ENCODE data around the gene B4GAT1. TPM values are rescaled to one million over a fixed set of nuclear protein-coding genes. Genes with fewer than 3 reads are reported as not detected.
"Not testable (repeated sequence)": the region's sequence is repeated elsewhere in the genome, so short reads cannot be mapped to it uniquely, and the experiment has no call there.

The B4GAT1 gene
- total RNA-seq, 1 donor = 12.7 TPM

- peak; percentile 92 to 98 (median 97) for DNase-seq (ENCODE audit: low read depth in 2 of 3, low spot score in 2 of 3)
Observed at GRCh38 chr11:66312549-66313320, 34.7 kb downstream of the B4GAT1 start.

- peak; percentile 95 to 99 (median 96) for DNase-seq (ENCODE audit: low read depth in 2 of 3, low spot score in 2 of 3)
Observed at GRCh38 chr11:66311965-66312548, 35.4 kb downstream of the B4GAT1 start.

- no peak for DNase-seq (ENCODE audit: low read depth in 2 of 3, low spot score in 2 of 3)
Observed at GRCh38 chr11:66311470-66311964, 35.9 kb downstream of the B4GAT1 start.

- DNase-seq (ENCODE audit: low read depth in 2 of 3, low spot score in 2 of 3) = not testable (repeated sequence)
Observed at GRCh38 chr11:66310803-66311440, 36.5 kb downstream of the B4GAT1 start.

- DNase-seq (ENCODE audit: low read depth in 2 of 3, low spot score in 2 of 3) = no peak
Observed at GRCh38 chr11:66310324-66310723, 37.1 kb downstream of the B4GAT1 start.

- DNase-seq (ENCODE audit: low read depth in 2 of 3, low spot score in 2 of 3) = no peak
Observed at GRCh38 chr11:66309475-66309874, 38.0 kb downstream of the B4GAT1 start.

GRCh38 chr11:66302656-66303055, 44.8 kb downstream of the B4GAT1 start:
- DNase-seq (ENCODE audit: low read depth in 2 of 3, low spot score in 2 of 3) = no peak

GRCh38 chr11:66299186-66299585, 48.2 kb downstream of the B4GAT1 start:
- no peak for DNase-seq (ENCODE audit: low read depth in 2 of 3, low spot score in 2 of 3)

GRCh38 chr11:66297610-66298009, 49.8 kb downstream of the B4GAT1 start:
- DNase-seq (ENCODE audit: low read depth in 2 of 3, low spot score in 2 of 3) = no peak

Small RNA genes within 50 kb of the gene (small RNA-seq; reads per million reads assigned to genes)
- gene RF00017 = not detected
- gene RNU1-84P = 0.88 reads per million, percentile 25 among the genes with 10 or more reads in this experiment

Other genes with a start within 250 kb of the B4GAT1 start
- 11.8 TPM for gene KLC2, start 89.9 kb downstream of the B4GAT1 start, total RNA-seq
- 103 TPM for gene RAB1B, start 79.0 kb downstream of the B4GAT1 start, total RNA-seq
- gene CNIH2, start 69.5 kb downstream of the B4GAT1 start, total RNA-seq = 2.7 TPM
- gene YIF1A, start 58.5 kb downstream of the B4GAT1 start, total RNA-seq = 75.7 TPM
- gene TMEM151A, start 55.7 kb downstream of the B4GAT1 start, total RNA-seq = 0.27 TPM
- 1.1 TPM for gene CD248, start 30.6 kb downstream of the B4GAT1 start, total RNA-seq
- 3.0 TPM for gene RIN1, start 11.2 kb downstream of the B4GAT1 start, total RNA-seq
- 42.0 TPM for gene BRMS1, start 2.5 kb downstream of the B4GAT1 start, total RNA-seq
- gene SLC29A2, start 24.1 kb upstream of the B4GAT1 start, total RNA-seq = 6.5 TPM
- not detected for gene NPAS4, start 73.4 kb upstream of the B4GAT1 start, total RNA-seq
- gene MRPL11, start 91.2 kb upstream of the B4GAT1 start, total RNA-seq = 24.8 TPM
- gene PELI3, start 119.3 kb upstream of the B4GAT1 start, total RNA-seq = 8.1 TPM
- gene DPP3, start 132.8 kb upstream of the B4GAT1 start, total RNA-seq = 44.2 TPM
- gene BBS1, start 163.0 kb upstream of the B4GAT1 start, total RNA-seq = 50.1 TPM
- 32.0 TPM for gene ZDHHC24, start 198.4 kb upstream of the B4GAT1 start, total RNA-seq
- gene ACTN3, start 199.3 kb upstream of the B4GAT1 start, total RNA-seq = not detected
- gene CTSF, start 221.0 kb upstream of the B4GAT1 start, total RNA-seq = 65.2 TPM
- 0.27 TPM for gene CCDC87, start 245.4 kb upstream of the B4GAT1 start, total RNA-seq
- 103 TPM for gene CCS, start 245.6 kb upstream of the B4GAT1 start, total RNA-seq